Heart left ventricle (tissue), 16 donors: ENCODE results near the gene NMNAT2. TPM values are rescaled to one million over a fixed set of nuclear protein-coding genes. Genes with fewer than 3 reads are reported as not detected.

Experiments used
- ATAC-seq, 4 donors: fragments of 200-7000 bp; cut with Tn5 transposase; one replicate each; pipeline ENCODE4 v1.9.1; 2020 to 2022; ENCODE audit warnings: moderate library complexity in 4 of 4, mild to moderate bottlenecking in 3 of 4, moderate number of reproducible peaks in 1 of 4
- DNase-seq, 5 donors: peaks; one replicate each; pipeline ENCODE4 v3.0.0-alpha.2; 2020
- H3K27ac ChIP-seq, 12 donors: fragments of 200-600 bp; sonication (generic) in 4 of 12; one replicate each; pipeline versions ENCODE4 v1.5.0 to v1.8.0; 2016 to 2022; ENCODE audit warnings: mild to moderate bottlenecking in 2 of 12
- H3K27me3 ChIP-seq, 9 donors: fragments of 200-600 bp; sonication (generic) in 2 of 9; one replicate each; pipeline versions ENCODE4 v1.5.1 to v1.8.0; 2016 to 2022; ENCODE audit warnings: mild to moderate bottlenecking in 3 of 9
- H3K36me3 ChIP-seq, 9 donors: fragments of 200-600 bp; sonication (generic) in 2 of 9; one replicate each; pipeline versions ENCODE4 v1.5.0 to v1.8.0; 2018 to 2022; ENCODE audit warnings: mild to moderate bottlenecking in 2 of 9
- H3K4me1 ChIP-seq, 12 donors: fragments of 200-600 bp; sonication (generic) in 4 of 12; one replicate each; pipeline versions ENCODE4 v1.5.0 to v1.8.0; 2016 to 2022; ENCODE audit warnings: mild to moderate bottlenecking in 3 of 12
- H3K4me3 ChIP-seq, 12 donors: fragments of 200-600 bp; sonication (generic) in 4 of 12; one replicate each; pipeline versions ENCODE4 v1.5.0 to v1.8.0; 2017 to 2022; ENCODE audit warnings: mild to moderate bottlenecking in 9 of 12, moderate library complexity in 4 of 12
- H3K9me3 ChIP-seq, 12 donors: fragments of 200-600 bp; sonication (generic) in 4 of 12; one replicate each; pipeline versions ENCODE4 v1.5.0 to v1.8.0; 2016 to 2022; ENCODE audit warnings: mild to moderate bottlenecking in 1 of 12
- POLR2A ChIP-seq, 2 donors: fragments of 450-650 bp; IDR thresholded peaks; one replicate each; pipeline ENCODE4 v1.6.1; 2017; ENCODE audit warnings: antibody characterized with exemption in 2 of 2, mild to moderate bottlenecking in 2 of 2, moderate library complexity in 2 of 2
- WGBS, 4 donors: extraction: QIAGEN DNeasy Blood & Tissue Kit in 2 of 4; methylation state at CpG; one replicate each; pipeline versions ENCODE4 v1.1.5 to v1.1.7; 2013 to 2018; 5-methylcytosine and 5-hydroxymethylcytosine counted together
- intact Hi-C, 10 donors: fragments of 100-400 bp; cut with DNase I; formaldehyde crosslinking; loops; one replicate each; pipeline versions ENCODE4 v1.11.1 to v1.14.2; 2022
- polyA plus RNA-seq, 2 donors: library from polyadenylated mRNA; stranded (reverse); fragments of 200-250 nt; gene quantifications; one replicate each; pipeline ENCODE4 v1.2.3, GENCODE V29; 2013
- total RNA-seq, 9 donors: library from RNA; depleted of rRNA in 2 of 9; stranded (reverse); fragments of >200 nt in 2 of 9; fragmentation: NEBNext Ultra II Directional in 3 of 9; extraction: Animal tissue kit (Norgen Biotek cat#: 25700) in 3 of 9; gene quantifications; one replicate each; pipeline versions ENCODE4 v1.1.0 to v1.2.4, GENCODE V29; 2016 to 2023
- TF ChIP-seq, protein P1 (sequence below), 12 donors: fragments of 200-600 bp; sonication (generic) in 4 of 12; IDR thresholded peaks; one replicate each; pipeline versions ENCODE4 v1.5.0 to v1.8.0; 2018 to 2022; ENCODE audit warnings: antibody characterized with exemption in 12 of 12, mild to moderate bottlenecking in 5 of 12
- donor health status: ischemic (EF 13 %, LVEDD 7.1; RV severe dilation, severe dysfunction).
- donor health status: healthy with polysubstance abuse.
- donor health status: DM: no; HTN: yes; CAD: no.
- donor health status: DM: no; HTN: no; CAD: no.
- donor health status: ischemic (EF 25% LVEDD 6.9; RV normal size, moderate dysfunction).
- donor health status: ischemic (EF 25% LVEDD 5.7; RV mildly dilated, moderate dysfunction).
- donor health status: healthy.
- donor health status: DM: yes; HTN: yes; CAD: no.
- donor health status: ischemic (EF 35%, LVEDD 5.7; RV mildly dilated, moderate dysfunction).
- donor health status: nonischemic (EF 11% LVEDD 7.7; RV severe dilation, severe dysfunction).
- donor health status: DM: yes; HTN: yes; CAD: no.
- donor health status: PGD.
- donor health status: ischemic (EF 29% LVEDD 5.4; RV normal size, mild dysfunction).
- donor health status: nonischemic (EF 23%, LVEDD 6.1; RV moderate dilation, normal function).

NMNAT2 gene
- total and polyA plus RNA-seq, 11 donors, result 0.53 to 5.1 (median 1.9) TPM

DNA sequence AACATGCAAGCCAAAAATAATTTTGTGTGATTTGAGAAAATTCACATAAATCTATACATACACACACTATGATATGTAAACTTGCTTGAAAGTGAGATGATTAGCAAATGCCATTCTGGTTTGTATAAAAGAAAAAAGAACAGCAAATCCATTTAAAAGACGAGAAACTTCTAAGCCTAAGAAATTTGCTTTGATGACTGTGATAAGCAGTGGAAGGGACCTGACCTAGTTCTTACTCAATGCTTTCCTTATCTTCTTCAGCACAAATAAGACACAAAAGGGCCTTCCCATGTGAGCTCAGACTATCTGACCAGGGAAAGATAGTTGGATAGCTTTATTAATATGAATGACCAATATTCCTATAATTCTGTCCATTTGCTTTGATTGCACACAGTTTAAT lies 25.3 kb upstream of the NMNAT2 start:
- 59 to 73% (median 69%) methylated on average over 1 of the region's 1 CpG for WGBS, 4 donors
- Histone ChIP-seq H3K9me3 (peaks cover 0 to 4% (median 0%) of the 10 kb centered on the region in 12 donors), H3K36me3 (no peaks in the 10 kb centered on the region), H3K4me1 (no peaks in the 10 kb centered on the region), H3K27ac (no peak overlapping the region), H3K27me3 (no peaks in the 10 kb centered on the region), H3K4me3 (no peak overlapping the region)
- ATAC-seq (no peak), DNase-seq (no peak)
- intact Hi-C loops, result no loop called here
- no peak for TF ChIP-seq POLR2A (IDR thresholded peaks at IDR 0.05)
- TF ChIP-seq, protein P1, sequence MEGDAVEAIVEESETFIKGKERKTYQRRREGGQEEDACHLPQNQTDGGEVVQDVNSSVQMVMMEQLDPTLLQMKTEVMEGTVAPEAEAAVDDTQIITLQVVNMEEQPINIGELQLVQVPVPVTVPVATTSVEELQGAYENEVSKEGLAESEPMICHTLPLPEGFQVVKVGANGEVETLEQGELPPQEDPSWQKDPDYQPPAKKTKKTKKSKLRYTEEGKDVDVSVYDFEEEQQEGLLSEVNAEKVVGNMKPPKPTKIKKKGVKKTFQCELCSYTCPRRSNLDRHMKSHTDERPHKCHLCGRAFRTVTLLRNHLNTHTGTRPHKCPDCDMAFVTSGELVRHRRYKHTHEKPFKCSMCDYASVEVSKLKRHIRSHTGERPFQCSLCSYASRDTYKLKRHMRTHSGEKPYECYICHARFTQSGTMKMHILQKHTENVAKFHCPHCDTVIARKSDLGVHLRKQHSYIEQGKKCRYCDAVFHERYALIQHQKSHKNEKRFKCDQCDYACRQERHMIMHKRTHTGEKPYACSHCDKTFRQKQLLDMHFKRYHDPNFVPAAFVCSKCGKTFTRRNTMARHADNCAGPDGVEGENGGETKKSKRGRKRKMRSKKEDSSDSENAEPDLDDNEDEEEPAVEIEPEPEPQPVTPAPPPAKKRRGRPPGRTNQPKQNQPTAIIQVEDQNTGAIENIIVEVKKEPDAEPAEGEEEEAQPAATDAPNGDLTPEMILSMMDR (IDR thresholded peaks at IDR 0.05), result no peak

DNA sequence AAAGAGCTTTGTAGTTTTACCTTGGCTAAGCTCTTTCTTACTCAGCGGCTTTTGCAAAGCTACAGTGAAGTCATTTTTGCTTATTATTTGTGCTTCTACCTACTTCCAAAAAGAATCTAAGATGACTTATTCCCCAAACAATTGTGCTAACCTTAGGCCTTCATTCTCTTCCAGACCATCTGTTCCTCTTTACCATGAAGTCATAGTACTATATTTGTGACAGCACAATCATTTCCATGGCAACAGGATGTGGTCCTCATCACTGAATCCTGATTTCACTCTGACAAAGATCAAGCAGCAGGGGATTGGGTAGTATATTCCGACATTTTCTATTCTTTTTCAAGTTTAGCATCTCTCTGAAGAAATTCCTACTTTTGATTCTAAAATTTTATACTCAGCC lies 24.8 kb upstream of the NMNAT2 start:
- Histone ChIP-seq H3K4me1 (no peaks in the 10 kb centered on the region), H3K27me3 (no peaks in the 10 kb centered on the region), H3K27ac (no peak overlapping the region), H3K36me3 (no peaks in the 10 kb centered on the region), H3K9me3 (peaks cover 0 to 4% (median 0%) of the 10 kb centered on the region in 12 donors), H3K4me3 (no peak overlapping the region)
- intact Hi-C loops, result no loop called here
- DNase-seq (no peak), ATAC-seq (no peak)
- WGBS, 4 donors, result 73 to 77% (median 76%) methylated on average over 2 of the region's 2 CpGs
- TF ChIP-seq POLR2A (IDR thresholded peaks at IDR 0.05), result no peak
- TF ChIP-seq, protein P1 (IDR thresholded peaks at IDR 0.05), result no peak

DNA sequence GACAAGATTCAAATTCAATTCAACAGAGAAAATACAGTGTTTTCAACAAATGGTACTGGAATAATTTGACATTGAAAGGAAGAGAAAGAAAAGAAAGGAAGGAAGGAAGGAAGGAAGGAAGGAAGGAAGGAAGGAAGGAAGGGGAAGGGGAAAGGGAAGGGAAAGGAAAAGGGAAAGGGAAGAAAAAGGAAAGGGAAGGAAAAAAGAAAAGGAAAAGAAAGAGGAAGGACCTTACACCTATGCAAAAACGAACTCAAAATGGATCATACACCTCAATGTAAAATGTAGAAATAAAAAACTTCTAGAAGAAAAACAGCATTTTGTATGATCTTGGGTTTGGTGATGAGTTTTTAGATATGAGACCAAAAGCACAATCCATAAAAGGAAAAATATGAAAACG lies 19.9 kb upstream of the NMNAT2 start:
- peaks cover 0 to 5% (median 0%) of the 10 kb centered on the region in 12 donors for H3K4me1 ChIP-seq
- 84 to 88% (median 85%) methylated on average over 2 of the region's 2 CpGs for WGBS, 4 donors
- no peak overlapping the region for H3K4me3 ChIP-seq
- no peak overlapping the region for H3K27ac ChIP-seq
- TF ChIP-seq POLR2A (IDR thresholded peaks at IDR 0.05), result no peak
- ATAC-seq, result no peak
- peaks cover 0 to 4% (median 0%) of the 10 kb centered on the region in 12 donors for H3K9me3 ChIP-seq
- H3K36me3 ChIP-seq, result no peaks in the 10 kb centered on the region
- H3K27me3 ChIP-seq, result no peaks in the 10 kb centered on the region
- no peak for DNase-seq
- intact Hi-C loops, result no loop called here

DNA sequence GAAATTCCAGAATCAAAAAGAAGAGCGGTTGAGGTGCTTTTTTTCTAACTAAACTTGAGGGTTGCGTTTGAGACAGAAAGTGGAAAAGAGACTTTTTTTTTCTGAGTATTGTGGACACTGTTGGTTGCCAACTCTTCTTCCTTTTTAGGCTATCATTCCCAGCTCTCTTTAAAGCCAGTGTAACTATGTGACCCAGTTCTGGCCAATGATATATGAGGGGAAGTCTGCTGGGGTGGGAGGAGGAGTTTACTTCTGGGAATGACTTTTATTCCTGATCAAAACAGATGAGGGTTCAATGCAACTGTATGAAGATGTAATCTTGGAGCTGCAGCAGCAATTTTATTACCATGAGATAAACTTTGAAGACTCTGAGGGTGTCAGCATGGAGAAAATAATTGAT lies 17.3 kb upstream of the NMNAT2 start:
- no peak for DNase-seq
- no peaks in the 10 kb centered on the region for H3K36me3 ChIP-seq
- no peak overlapping the region for H3K27ac ChIP-seq
- ATAC-seq, result no peak
- H3K4me3 ChIP-seq, result no peak overlapping the region
- intact Hi-C loops, result no loop called here
- peaks cover 0 to 5% (median 0%) of the 10 kb centered on the region in 12 donors for H3K4me1 ChIP-seq
- no peaks in the 10 kb centered on the region for H3K27me3 ChIP-seq
- 57 to 73% (median 60%) methylated on average over 2 of the region's 2 CpGs for WGBS, 4 donors
- TF ChIP-seq POLR2A (IDR thresholded peaks at IDR 0.05), result no peak
- TF ChIP-seq, protein P1 (IDR thresholded peaks at IDR 0.05), result no peak
- H3K9me3 ChIP-seq, result peaks cover 0 to 4% (median 0%) of the 10 kb centered on the region in 12 donors

DNA sequence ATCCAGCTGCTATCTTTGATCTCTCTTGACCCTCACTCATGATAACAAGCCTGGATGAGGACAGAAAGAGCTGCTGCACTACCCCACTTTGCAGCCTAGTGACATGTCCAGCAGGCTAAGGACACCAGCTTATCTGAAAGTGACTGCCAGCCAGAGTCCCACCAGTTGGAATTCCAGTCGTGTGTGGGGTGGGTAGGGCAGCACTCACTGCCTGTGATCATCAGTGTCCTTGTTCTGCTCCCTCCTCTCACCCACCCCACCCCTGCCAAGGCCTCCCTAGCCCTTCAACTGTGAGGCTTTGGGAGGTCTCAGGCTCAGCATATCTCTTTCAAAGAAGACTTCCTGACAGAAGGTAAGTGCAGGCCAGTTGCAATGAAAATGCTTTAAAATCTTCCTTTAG lies 15.5 kb upstream of the NMNAT2 start:
- no peak for TF ChIP-seq POLR2A (IDR thresholded peaks at IDR 0.05)
- WGBS, 4 donors, result 0 to 19% (median 15%) methylated on average over 1 of the region's 1 CpG
- H3K9me3 ChIP-seq, result peaks cover 0 to 4% (median 0%) of the 10 kb centered on the region in 12 donors
- intact Hi-C loops, result no loop called here
- H3K36me3 ChIP-seq, result no peaks in the 10 kb centered on the region
- H3K27ac ChIP-seq, result no peak overlapping the region
- ATAC-seq (peak in 3 of 4 donors; percentile 37 to 65 (median 48)), DNase-seq (peak in 2 of 5 donors; percentile 18 to 26)
- H3K4me1 ChIP-seq, result peaks cover 0 to 5% (median 0%) of the 10 kb centered on the region in 12 donors
- H3K27me3 ChIP-seq, result no peaks in the 10 kb centered on the region
- no peak overlapping the region for H3K4me3 ChIP-seq
